ENCODE measurements around the gene APLN.

DNA sequence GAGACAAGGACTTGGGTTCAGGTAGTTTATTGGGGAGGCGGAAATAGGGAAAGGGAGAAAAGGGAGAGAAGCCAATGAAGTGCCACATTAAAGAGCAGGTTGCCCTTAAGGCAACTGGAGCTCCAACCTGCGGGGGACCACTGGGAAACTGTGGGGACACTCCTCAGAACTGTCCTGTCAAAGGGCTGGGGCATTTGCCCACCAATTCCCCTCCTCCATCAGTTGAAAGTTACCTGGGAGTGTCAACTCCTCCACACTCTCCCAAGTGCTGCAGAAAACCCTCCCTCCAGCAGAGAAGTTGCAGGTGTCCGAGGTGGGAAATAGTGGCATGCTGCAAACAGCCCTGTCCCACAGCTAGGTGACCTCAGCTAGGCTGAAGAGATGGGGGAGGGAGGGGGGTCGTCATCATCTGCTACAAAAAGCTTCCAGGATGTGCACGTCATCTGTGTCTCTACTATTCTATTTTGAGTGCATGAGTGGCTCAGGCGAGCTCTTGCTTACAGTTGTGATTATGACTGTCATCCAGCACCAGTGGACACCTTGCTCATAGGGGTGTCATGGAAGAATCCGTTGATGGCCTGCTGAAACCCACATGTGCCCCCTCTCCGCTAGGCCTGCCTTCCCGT, 42.6 kb upstream of the APLN start:
- TF ChIP-seq, protein P1, sequence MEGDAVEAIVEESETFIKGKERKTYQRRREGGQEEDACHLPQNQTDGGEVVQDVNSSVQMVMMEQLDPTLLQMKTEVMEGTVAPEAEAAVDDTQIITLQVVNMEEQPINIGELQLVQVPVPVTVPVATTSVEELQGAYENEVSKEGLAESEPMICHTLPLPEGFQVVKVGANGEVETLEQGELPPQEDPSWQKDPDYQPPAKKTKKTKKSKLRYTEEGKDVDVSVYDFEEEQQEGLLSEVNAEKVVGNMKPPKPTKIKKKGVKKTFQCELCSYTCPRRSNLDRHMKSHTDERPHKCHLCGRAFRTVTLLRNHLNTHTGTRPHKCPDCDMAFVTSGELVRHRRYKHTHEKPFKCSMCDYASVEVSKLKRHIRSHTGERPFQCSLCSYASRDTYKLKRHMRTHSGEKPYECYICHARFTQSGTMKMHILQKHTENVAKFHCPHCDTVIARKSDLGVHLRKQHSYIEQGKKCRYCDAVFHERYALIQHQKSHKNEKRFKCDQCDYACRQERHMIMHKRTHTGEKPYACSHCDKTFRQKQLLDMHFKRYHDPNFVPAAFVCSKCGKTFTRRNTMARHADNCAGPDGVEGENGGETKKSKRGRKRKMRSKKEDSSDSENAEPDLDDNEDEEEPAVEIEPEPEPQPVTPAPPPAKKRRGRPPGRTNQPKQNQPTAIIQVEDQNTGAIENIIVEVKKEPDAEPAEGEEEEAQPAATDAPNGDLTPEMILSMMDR (IDR thresholded peaks at IDR 0.05) = no peak
- TF ChIP-seq POLR2A (IDR thresholded peaks at IDR 0.05) = no peak
